ENCODE measurements around the gene POMT1. TPM values are rescaled to one million over a fixed set of nuclear protein-coding genes. Genes with fewer than 3 reads are reported as not detected.

POMT1 gene
- total and polyA plus RNA-seq, 2 donors (not counting 3 experiments of a cell fraction or from before 2014, with no cell fraction given), result 44.7 to 53.9 TPM

DNA sequence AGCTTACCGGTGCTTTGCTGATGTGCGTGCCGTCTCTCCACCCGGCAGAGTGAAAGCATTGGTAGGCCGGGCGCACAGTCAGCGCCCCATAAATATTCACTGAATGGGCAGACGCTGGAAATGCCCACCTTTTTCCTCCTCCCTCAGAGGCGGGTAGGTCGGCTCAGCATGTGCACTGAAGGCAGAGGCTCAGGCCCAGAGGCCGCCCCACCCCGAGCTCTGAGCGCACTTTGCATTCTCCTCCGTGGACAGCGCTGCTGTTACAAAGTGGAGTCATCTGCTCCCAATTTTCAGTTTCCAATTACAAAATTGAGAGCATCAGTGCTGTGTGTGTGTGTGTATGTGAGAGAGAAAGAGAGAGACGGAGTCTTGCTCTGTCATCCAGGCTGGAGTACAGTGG lies 17.8 kb downstream of the POMT1 start:
- H3K79me2 ChIP-seq (ENCODE audit: control insufficient read depth, insufficient read depth, low read length), result no peaks in the 10 kb centered on the region
- no peaks in the 10 kb centered on the region for H3K4me1 ChIP-seq (ENCODE audit: control insufficient read depth, extremely low read depth, insufficient read depth, low read length)
- H3K36me3 ChIP-seq (ENCODE audit: control insufficient read depth in 2 of 2, extremely low read depth in 1 of 2, insufficient read depth in 2 of 2, low read length in 2 of 2), result peaks cover 20 to 62% of the 10 kb centered on the region in 2 experiments
- H3K9ac ChIP-seq (replicated peaks; ENCODE audit: extremely low read depth, insufficient read depth, low read length), result no peak overlapping the region
- H3K27ac ChIP-seq (ENCODE audit: insufficient read depth, low read depth, low read length), result no peak overlapping the region
- H2AFZ ChIP-seq (ENCODE audit: low read depth, low read length), result no peak overlapping the region
- no peaks in the 10 kb centered on the region for H3K27me3 ChIP-seq (ENCODE audit: control insufficient read depth in 2 of 2, insufficient read depth in 2 of 2, low read length in 2 of 2)
- dilution Hi-C loops (cut with MboI; ENCODE audit: extremely low pct_ligation_motif_present, low sequenced_read_pairs), result no loop called here
- BruUV-seq (replicated peaks), result no TSS peak
- DNase-seq (ENCODE audit: low read depth, low spot score) (no peak), FAIRE-seq (no peak)
- ChIA-PET POLR2A (no interaction called here), CTCF (no interaction called here)
- H3K9me3 ChIP-seq (replicated peaks; ENCODE audit: control insufficient read depth, insufficient read depth, low read length), result no peaks in the 10 kb centered on the region
- intact Hi-C loops (cut with micrococcal nuclease), result no loop called here
- H3K9me1 ChIP-seq (replicated peaks; ENCODE audit: control insufficient read depth, extremely low read depth, insufficient read depth, low read length), result no peaks in the 10 kb centered on the region
- no peak overlapping the region for H3K4me2 ChIP-seq (ENCODE audit: insufficient read depth, low read length)
- TF ChIP-seq, protein P1, sequence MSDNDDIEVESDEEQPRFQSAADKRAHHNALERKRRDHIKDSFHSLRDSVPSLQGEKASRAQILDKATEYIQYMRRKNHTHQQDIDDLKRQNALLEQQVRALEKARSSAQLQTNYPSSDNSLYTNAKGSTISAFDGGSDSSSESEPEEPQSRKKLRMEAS (IDR thresholded peaks at IDR 0.05; ENCODE audit: insufficient read depth, insufficient read length), result no peak
- TF ChIP-seq GATA2 (IDR thresholded peaks at IDR 0.05; ENCODE audit: insufficient read depth, insufficient read length, low read depth, low read length) (no peak), MYC (IDR thresholded peaks at IDR 0.05; ENCODE audit: low read depth, low read length) (no peak), JUN (IDR thresholded peaks at IDR 0.05; ENCODE audit: borderline replicate concordance, insufficient read depth, insufficient read length, low read depth) (no peak), CTCF (IDR thresholded peaks at IDR 0.05; ENCODE audit: extremely low read depth in 1 of 2, insufficient read depth in 1 of 2, low read depth in 1 of 2, low read length in 2 of 2) (no peak), EZH2 (IDR thresholded peaks at IDR 0.05; ENCODE audit: borderline replicate concordance, low read depth, low read length, severe bottlenecking) (no peak)
- no peak overlapping the region for H3K4me3 ChIP-seq (replicated peaks in 1 of 3; ENCODE audit: insufficient read depth in 1 of 3, low read depth in 1 of 3, low read length in 3 of 3)
- no peaks in the 10 kb centered on the region for H4K20me1 ChIP-seq (replicated peaks; ENCODE audit: control insufficient read depth, extremely low read depth, insufficient read depth, low read length)
